SK-N-SH treated with all-trans-retinoic acid at 6 μM for 48 hours (cell line): ENCODE results near the gene CD300LB.

ENCODE experiments used
- ATAC-seq: fragments of 200-7000 bp; cut with Tn5 transposase; 3 replicates; pipeline ENCODE4 v1.9.1; 2020; ENCODE audit warnings: mild to moderate bottlenecking, moderate library complexity
- ARNTL ChIP-seq: fragments of 450-650 bp; formaldehyde crosslinking; IDR thresholded peaks from 2 replicates; pipeline ENCODE4 v1.5.0; 2020; ENCODE audit warnings: low read depth, mild to moderate bottlenecking, moderate library complexity, borderline replicate concordance
- BACH2 ChIP-seq: fragments of 250-450 bp; sonication (Bioruptor Pico); IDR thresholded peaks from 2 replicates; pipeline ENCODE4 v1.9.0; 2021; ENCODE audit warnings: mild to moderate bottlenecking, borderline replicate concordance
- CREB5 ChIP-seq: fragments of 250-450 bp; sonication (Bioruptor Pico); IDR thresholded peaks from 2 replicates; pipeline ENCODE4 v1.5.1; 2020; ENCODE audit warnings: low read depth, mild to moderate bottlenecking, moderate library complexity
- CSDC2 ChIP-seq: fragments of 250-450 bp; sonication (Bioruptor Pico); IDR thresholded peaks from 2 replicates; pipeline ENCODE4 v1.5.0; 2020; ENCODE audit warnings: mild to moderate bottlenecking, moderate library complexity
- ESRRG ChIP-seq: fragments of 250-450 bp; sonication (Bioruptor Pico); IDR thresholded peaks from 2 replicates; pipeline ENCODE4 v1.6.1; 2021; ENCODE audit warnings: mild to moderate bottlenecking
- GLIS3 ChIP-seq: fragments of 250-450 bp; sonication (Bioruptor Pico); IDR thresholded peaks from 2 replicates; pipeline ENCODE4 v1.5.0; 2020; ENCODE audit warnings: mild to moderate bottlenecking, moderate library complexity
- ISL1 ChIP-seq: fragments of 250-450 bp; sonication (Bioruptor Pico); IDR thresholded peaks from 2 replicates; pipeline ENCODE4 v2.1.2; 2022; ENCODE audit warnings: mild to moderate bottlenecking, moderate library complexity
- OSR1 ChIP-seq: fragments of 250-450 bp; sonication (Bioruptor Pico); IDR thresholded peaks from 2 replicates; pipeline ENCODE4 v1.8.0; 2022; ENCODE audit warnings: moderate library complexity, mild to moderate bottlenecking, inconsistent platforms
- PPARA ChIP-seq: fragments of 250-450 bp; sonication (Bioruptor Pico); IDR thresholded peaks from 2 replicates; pipeline ENCODE4 v1.5.0; 2020; ENCODE audit warnings: mild to moderate bottlenecking, borderline replicate concordance
- RARB ChIP-seq: fragments of 250-450 bp; sonication (Bioruptor Pico); IDR thresholded peaks from 2 replicates; pipeline ENCODE4 v1.8.0; 2021; ENCODE audit warnings: mild to moderate bottlenecking, moderate library complexity
- SNAI2 ChIP-seq: fragments of 250-450 bp; sonication (Bioruptor Pico); IDR thresholded peaks from 2 replicates; pipeline ENCODE4 v1.5.0; 2020; ENCODE audit warnings: mild to moderate bottlenecking, moderate library complexity
- TCF4 ChIP-seq: fragments of 250-450 bp; sonication (Bioruptor Pico); IDR thresholded peaks from 2 replicates; pipeline ENCODE4 v1.8.0; 2021; ENCODE audit warnings: mild to moderate bottlenecking, moderate library complexity, borderline replicate concordance
- TOX ChIP-seq: fragments of 250-450 bp; sonication (Bioruptor Pico); IDR thresholded peaks from 2 replicates; pipeline ENCODE4 v1.8.0; 2021; ENCODE audit warnings: mild to moderate bottlenecking, moderate library complexity, borderline replicate concordance
- ZFP30 ChIP-seq: fragments of 450-650 bp; formaldehyde crosslinking; IDR thresholded peaks from 2 replicates; pipeline ENCODE4 v1.5.0; 2022; ENCODE audit warnings: mild to moderate bottlenecking, moderate library complexity
- ZNF565 ChIP-seq: fragments of 450-650 bp; formaldehyde crosslinking; conservative IDR thresholded peaks from 2 replicates; pipeline ENCODE4 v1.5.0; 2020; ENCODE audit warnings: low read depth, mild to moderate bottlenecking, moderate library complexity
- ZNF70 ChIP-seq: fragments of 450-650 bp; formaldehyde crosslinking; IDR thresholded peaks from 2 replicates; pipeline ENCODE4 v1.5.0; 2020; ENCODE audit warnings: mild to moderate bottlenecking, moderate library complexity
- ZNF8 ChIP-seq: fragments of 450-650 bp; formaldehyde crosslinking; IDR thresholded peaks from 2 replicates; pipeline ENCODE4 v1.5.0; 2020; ENCODE audit warnings: mild to moderate bottlenecking, moderate library complexity
- TF ChIP-seq, protein P1 (sequence below): fragments of 250-450 bp; sonication (Bioruptor Pico); IDR thresholded peaks from 2 replicates; pipeline ENCODE4 v1.5.0; 2020; ENCODE audit warnings: mild to moderate bottlenecking, moderate library complexity
- TF ChIP-seq, protein P2 (sequence below): fragments of 250-450 bp; sonication (Bioruptor Pico); IDR thresholded peaks from 2 replicates; pipeline ENCODE4 v1.5.1; 2021; ENCODE audit warnings: mild to moderate bottlenecking, moderate library complexity
- TF ChIP-seq, protein P3 (sequence below): fragments of 250-450 bp; sonication (Bioruptor Pico); IDR thresholded peaks from 2 replicates; pipeline ENCODE4 v1.8.0; 2020; ENCODE audit warnings: mild to moderate bottlenecking, moderate library complexity, borderline replicate concordance

The CD300LB gene

GRCh38 chr17:74555427-74555940, 24.2 kb upstream of the CD300LB start:
- TF ChIP-seq CSDC2 (CRISPR knock-in tag) (no peak), ZNF70 (CRISPR knock-in tag) (no peak), ARNTL (CRISPR knock-in tag) (no peak), TCF4 (CRISPR knock-in tag) (no peak), PPARA (CRISPR knock-in tag) (no peak), GLIS3 (no peak), ZNF565 (no peak)
- TF ChIP-seq, protein P1, sequence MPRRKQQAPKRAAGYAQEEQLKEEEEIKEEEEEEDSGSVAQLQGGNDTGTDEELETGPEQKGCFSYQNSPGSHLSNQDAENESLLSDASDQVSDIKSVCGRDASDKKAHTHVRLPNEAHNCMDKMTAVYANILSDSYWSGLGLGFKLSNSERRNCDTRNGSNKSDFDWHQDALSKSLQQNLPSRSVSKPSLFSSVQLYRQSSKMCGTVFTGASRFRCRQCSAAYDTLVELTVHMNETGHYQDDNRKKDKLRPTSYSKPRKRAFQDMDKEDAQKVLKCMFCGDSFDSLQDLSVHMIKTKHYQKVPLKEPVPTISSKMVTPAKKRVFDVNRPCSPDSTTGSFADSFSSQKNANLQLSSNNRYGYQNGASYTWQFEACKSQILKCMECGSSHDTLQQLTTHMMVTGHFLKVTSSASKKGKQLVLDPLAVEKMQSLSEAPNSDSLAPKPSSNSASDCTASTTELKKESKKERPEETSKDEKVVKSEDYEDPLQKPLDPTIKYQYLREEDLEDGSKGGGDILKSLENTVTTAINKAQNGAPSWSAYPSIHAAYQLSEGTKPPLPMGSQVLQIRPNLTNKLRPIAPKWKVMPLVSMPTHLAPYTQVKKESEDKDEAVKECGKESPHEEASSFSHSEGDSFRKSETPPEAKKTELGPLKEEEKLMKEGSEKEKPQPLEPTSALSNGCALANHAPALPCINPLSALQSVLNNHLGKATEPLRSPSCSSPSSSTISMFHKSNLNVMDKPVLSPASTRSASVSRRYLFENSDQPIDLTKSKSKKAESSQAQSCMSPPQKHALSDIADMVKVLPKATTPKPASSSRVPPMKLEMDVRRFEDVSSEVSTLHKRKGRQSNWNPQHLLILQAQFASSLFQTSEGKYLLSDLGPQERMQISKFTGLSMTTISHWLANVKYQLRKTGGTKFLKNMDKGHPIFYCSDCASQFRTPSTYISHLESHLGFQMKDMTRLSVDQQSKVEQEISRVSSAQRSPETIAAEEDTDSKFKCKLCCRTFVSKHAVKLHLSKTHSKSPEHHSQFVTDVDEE (CRISPR knock-in tag) = no peak
- ATAC-seq = no peak

- no peak for TF ChIP-seq ARNTL (CRISPR knock-in tag)
- TF ChIP-seq ZNF70 (CRISPR knock-in tag) = no peak
- no peak for TF ChIP-seq ISL1 (CRISPR knock-in tag)
- TF ChIP-seq CREB5 (CRISPR knock-in tag) = no peak
- TF ChIP-seq, protein P2, sequence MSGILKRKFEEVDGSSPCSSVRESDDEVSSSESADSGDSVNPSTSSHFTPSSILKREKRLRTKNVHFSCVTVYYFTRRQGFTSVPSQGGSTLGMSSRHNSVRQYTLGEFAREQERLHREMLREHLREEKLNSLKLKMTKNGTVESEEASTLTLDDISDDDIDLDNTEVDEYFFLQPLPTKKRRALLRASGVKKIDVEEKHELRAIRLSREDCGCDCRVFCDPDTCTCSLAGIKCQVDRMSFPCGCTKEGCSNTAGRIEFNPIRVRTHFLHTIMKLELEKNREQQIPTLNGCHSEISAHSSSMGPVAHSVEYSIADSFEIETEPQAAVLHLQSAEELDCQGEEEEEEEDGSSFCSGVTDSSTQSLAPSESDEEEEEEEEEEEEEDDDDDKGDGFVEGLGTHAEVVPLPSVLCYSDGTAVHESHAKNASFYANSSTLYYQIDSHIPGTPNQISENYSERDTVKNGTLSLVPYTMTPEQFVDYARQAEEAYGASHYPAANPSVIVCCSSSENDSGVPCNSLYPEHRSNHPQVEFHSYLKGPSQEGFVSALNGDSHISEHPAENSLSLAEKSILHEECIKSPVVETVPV (CRISPR knock-in tag) = no peak
- TF ChIP-seq PPARA (CRISPR knock-in tag) = no peak
- no peak for TF ChIP-seq OSR1 (CRISPR knock-in tag)
- TF ChIP-seq ESRRG (CRISPR knock-in tag) = no peak
- TF ChIP-seq, protein P1 (CRISPR knock-in tag) = no peak
- TF ChIP-seq ZFP30 (CRISPR knock-in tag) = no peak
- TF ChIP-seq, all 23 proteins: peak for 0
- no peak for ATAC-seq
These were observed 23.6 kb upstream of the CD300LB start for GRCh38 chr17:74554909-74555308.

- TF ChIP-seq GLIS3 (no peak), SNAI2 (CRISPR knock-in tag) (no peak)
- ATAC-seq = no peak
These were observed 20.8 kb upstream of the CD300LB start for GRCh38 chr17:74552037-74552436.

DNA sequence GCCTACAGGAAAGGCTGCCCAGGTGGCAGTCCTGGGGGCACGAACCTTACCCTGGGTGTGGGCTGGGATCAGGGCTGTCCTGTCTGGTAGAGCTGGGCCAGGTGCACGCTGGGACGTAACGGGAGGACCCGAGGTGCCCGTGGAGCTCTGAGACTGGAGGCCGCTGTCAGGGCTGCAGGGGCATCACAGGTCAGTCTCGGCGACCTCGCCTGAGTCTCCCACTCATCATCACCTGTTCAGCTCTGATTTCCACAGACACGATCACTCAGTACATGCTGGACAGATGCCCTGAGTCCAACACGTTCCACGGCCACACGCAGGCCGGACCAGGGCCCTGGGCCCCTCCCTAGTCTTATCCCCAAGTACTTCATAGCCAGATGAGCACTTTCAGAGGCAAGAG, 19.3 kb upstream of the CD300LB start:
- ATAC-seq = no peak
- TF ChIP-seq RARB (CRISPR knock-in tag) (no peak), CREB5 (CRISPR knock-in tag) (no peak), GLIS3 (no peak), PPARA (CRISPR knock-in tag) (no peak), ARNTL (CRISPR knock-in tag) (no peak), CSDC2 (CRISPR knock-in tag) (no peak), ZFP30 (CRISPR knock-in tag) (no peak), ZNF8 (CRISPR knock-in tag) (no peak), BACH2 (CRISPR knock-in tag) (no peak), TOX (no peak), ESRRG (CRISPR knock-in tag) (no peak)
- TF ChIP-seq, protein P3, sequence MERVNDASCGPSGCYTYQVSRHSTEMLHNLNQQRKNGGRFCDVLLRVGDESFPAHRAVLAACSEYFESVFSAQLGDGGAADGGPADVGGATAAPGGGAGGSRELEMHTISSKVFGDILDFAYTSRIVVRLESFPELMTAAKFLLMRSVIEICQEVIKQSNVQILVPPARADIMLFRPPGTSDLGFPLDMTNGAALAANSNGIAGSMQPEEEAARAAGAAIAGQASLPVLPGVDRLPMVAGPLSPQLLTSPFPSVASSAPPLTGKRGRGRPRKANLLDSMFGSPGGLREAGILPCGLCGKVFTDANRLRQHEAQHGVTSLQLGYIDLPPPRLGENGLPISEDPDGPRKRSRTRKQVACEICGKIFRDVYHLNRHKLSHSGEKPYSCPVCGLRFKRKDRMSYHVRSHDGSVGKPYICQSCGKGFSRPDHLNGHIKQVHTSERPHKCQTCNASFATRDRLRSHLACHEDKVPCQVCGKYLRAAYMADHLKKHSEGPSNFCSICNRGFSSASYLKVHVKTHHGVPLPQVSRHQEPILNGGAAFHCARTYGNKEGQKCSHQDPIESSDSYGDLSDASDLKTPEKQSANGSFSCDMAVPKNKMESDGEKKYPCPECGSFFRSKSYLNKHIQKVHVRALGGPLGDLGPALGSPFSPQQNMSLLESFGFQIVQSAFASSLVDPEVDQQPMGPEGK (CRISPR knock-in tag) = no peak
- TF ChIP-seq, protein P2 (CRISPR knock-in tag) = no peak
